Upper lobe of left lung (tissue), 4 donors: ENCODE results near the gene NWD2.

Experiments used
- CTCF ChIP-seq, 6 experiments: fragments of 450-650 bp in 4 of 6; fragments of 200-600 bp in 2 of 6; sonication (generic) in 2 of 6; IDR thresholded peaks; one replicate each; pipeline ENCODE4 v1.5.1; 2016 to 2019; ENCODE audit warnings: antibody characterized with exemption in 6 of 6
- EP300 ChIP-seq, 4 donors: sonication (generic); formaldehyde crosslinking; IDR thresholded peaks; one replicate each; pipeline ENCODE4 v1.5.1; 2017; ENCODE audit warnings: antibody characterized with exemption in 4 of 4, control low read depth in 2 of 4
- POLR2A ChIP-seq, 4 donors: fragments of 450-650 bp; IDR thresholded peaks; one replicate each; pipeline ENCODE4 v1.5.1; 2016 to 2017; ENCODE audit warnings: antibody characterized with exemption in 4 of 4, mild to moderate bottlenecking in 2 of 4
- POLR2AphosphoS5 ChIP-seq, 2 donors: sonication (generic); formaldehyde crosslinking; IDR thresholded peaks; one replicate each; pipeline ENCODE4 v1.5.1; 2017; ENCODE audit warnings: antibody characterized with exemption in 2 of 2

GRCh38 chr4:37489697-37490096 is 245.2 kb downstream of the NWD2 start:
- TF ChIP-seq CTCF (IDR thresholded peaks at IDR 0.05) (no peak), POLR2A (IDR thresholded peaks at IDR 0.05) (no peak), EP300 (IDR thresholded peaks at IDR 0.05) (no peak), POLR2AphosphoS5 (IDR thresholded peaks at IDR 0.05) (no peak)
